Measurements from ENCODE around the gene KRT12.
"Not testable (repeated sequence)": the region's sequence is repeated elsewhere in the genome, so short reads cannot be mapped to it uniquely, and the experiment has no call there.

KRT12 gene

GRCh38 chr17:40864661-40865390, 2.2 kb downstream of the KRT12 start:
- H3K4me3 ChIP-seq (ENCODE audit: low read length): no peak overlapping the region
- no peak overlapping the region for H2AFZ ChIP-seq (ENCODE audit: low read depth, low read length)
- TF ChIP-seq CTCF (IDR thresholded peaks at IDR 0.05; ENCODE audit: low read depth, low read length) (no peak), EZH2phosphoT487 (IDR thresholded peaks at IDR 0.05; ENCODE audit: low read depth) (no peak)
- H3K36me3 ChIP-seq (replicated peaks; ENCODE audit: low read depth, low read length): no peaks in the 10 kb centered on the region
- no peaks in the 10 kb centered on the region for H4K20me1 ChIP-seq (ENCODE audit: insufficient read depth, low read length)
- no peak overlapping the region for H3K9ac ChIP-seq (ENCODE audit: low read length)
- no peak overlapping the region for H3K4me2 ChIP-seq (ENCODE audit: low read length)
- H3K9me3 ChIP-seq (ENCODE audit: insufficient read depth, low read length): no peaks in the 10 kb centered on the region
- H3K79me2 ChIP-seq (ENCODE audit: low read length): no peaks in the 10 kb centered on the region
- 0 out of 2 replicates have a peak, but pooled peaks cover 2% of the 10 kb centered on the region for H3K27me3 ChIP-seq (ENCODE audit: low read depth, low read length)
- no peak overlapping the region for H3K27ac ChIP-seq (ENCODE audit: low read length)
- H3K4me1 ChIP-seq (ENCODE audit: low read length): no peaks in the 10 kb centered on the region

- Histone ChIP-seq H2AFZ (ENCODE audit: low read depth, low read length) (no peak overlapping the region), H3K36me3 (replicated peaks; ENCODE audit: low read depth, low read length) (no peaks in the 10 kb centered on the region), H3K4me2 (ENCODE audit: low read length) (no peak overlapping the region)
Measured at GRCh38 chr17:40862985-40863733, 3.9 kb downstream of the KRT12 start.

GRCh38 chr17:40859536-40859935, 7.5 kb downstream of the KRT12 start:
- 0 out of 2 replicates have a peak, but pooled peaks cover 2% of the 10 kb centered on the region for H3K27me3 ChIP-seq (ENCODE audit: low read depth, low read length)
- H2AFZ ChIP-seq (ENCODE audit: low read depth, low read length): no peak overlapping the region
- H3K36me3 ChIP-seq (replicated peaks; ENCODE audit: low read depth, low read length): no peaks in the 10 kb centered on the region
- TF ChIP-seq CTCF (IDR thresholded peaks at IDR 0.05; ENCODE audit: low read depth, low read length) (no peak), EZH2phosphoT487 (IDR thresholded peaks at IDR 0.05; ENCODE audit: low read depth) (no peak)
- no peaks in the 10 kb centered on the region for H3K4me1 ChIP-seq (ENCODE audit: low read length)
- no peaks in the 10 kb centered on the region for H3K79me2 ChIP-seq (ENCODE audit: low read length)
- no peak overlapping the region for H3K27ac ChIP-seq (ENCODE audit: low read length)
- H3K9me3 ChIP-seq (ENCODE audit: insufficient read depth, low read length): no peaks in the 10 kb centered on the region
- no peaks in the 10 kb centered on the region for H4K20me1 ChIP-seq (ENCODE audit: insufficient read depth, low read length)
- no peak overlapping the region for H3K4me2 ChIP-seq (ENCODE audit: low read length)
- no peak overlapping the region for H3K4me3 ChIP-seq (ENCODE audit: low read length)
- H3K9ac ChIP-seq (ENCODE audit: low read length): no peak overlapping the region

More at GRCh38 chr17:40862985-40863733, 3.9 kb downstream of the KRT12 start:
- H3K4me1 ChIP-seq (ENCODE audit: low read length): no peaks in the 10 kb centered on the region
- H3K79me2 ChIP-seq (ENCODE audit: low read length): no peaks in the 10 kb centered on the region
- H3K27ac ChIP-seq (ENCODE audit: low read length): no peak overlapping the region
- no peak overlapping the region for H3K4me3 ChIP-seq (ENCODE audit: low read length)
- H4K20me1 ChIP-seq (ENCODE audit: insufficient read depth, low read length): no peaks in the 10 kb centered on the region
- H3K27me3 ChIP-seq (ENCODE audit: low read depth, low read length): 0 out of 2 replicates have a peak, but pooled peaks cover 2% of the 10 kb centered on the region
- H3K9ac ChIP-seq (ENCODE audit: low read length): no peak overlapping the region
- TF ChIP-seq EZH2phosphoT487 (IDR thresholded peaks at IDR 0.05; ENCODE audit: low read depth): no peak
- TF ChIP-seq CTCF (IDR thresholded peaks at IDR 0.05; ENCODE audit: low read depth, low read length): no peak
- no peaks in the 10 kb centered on the region for H3K9me3 ChIP-seq (ENCODE audit: insufficient read depth, low read length)

GRCh38 chr17:40858667-40859066, 8.4 kb downstream of the KRT12 start:
- not testable (repeated sequence) for H3K36me3 ChIP-seq (replicated peaks; ENCODE audit: low read depth, low read length); H2AFZ ChIP-seq (ENCODE audit: low read depth, low read length); H3K27me3 ChIP-seq (ENCODE audit: low read depth, low read length); H3K4me1 ChIP-seq (ENCODE audit: low read length); H3K27ac ChIP-seq (ENCODE audit: low read length); H3K4me3 ChIP-seq (ENCODE audit: low read length); H4K20me1 ChIP-seq (ENCODE audit: insufficient read depth, low read length); H3K4me2 ChIP-seq (ENCODE audit: low read length); H3K9ac ChIP-seq (ENCODE audit: low read length); H3K9me3 ChIP-seq (ENCODE audit: insufficient read depth, low read length); H3K79me2 ChIP-seq (ENCODE audit: low read length)

Measured in OCI-LY3 (cell line).